GM23338 (cell line): ENCODE data around the gene PVALB.

ENCODE experiments used
- CREB1 ChIP-seq: fragments of 250-450 bp; sonication (Bioruptor Pico); IDR thresholded peaks from 2 replicates; pipeline ENCODE4 v1.5.0; 2020; ENCODE audit warnings: low read depth, mild to moderate bottlenecking, moderate library complexity
- CTCF ChIP-seq, 2 experiments: fragments of 200-600 bp in 1 of 2; sonication (generic) in 1 of 2; conservative IDR thresholded peaks; 2 replicates each; pipeline versions ENCODE4 v1.5.1 to v1.6.1; 2016 to 2017; ENCODE audit warnings: antibody characterized with exemption in 2 of 2, low read depth in 2 of 2, mild to moderate bottlenecking in 2 of 2, moderate library complexity in 1 of 2
- EZH2 ChIP-seq: fragments of 200-600 bp; sonication (generic); IDR thresholded peaks from one replicate; pipeline ENCODE4 v1.8.0; 2017; ENCODE audit warnings: antibody characterized with exemption, mild to moderate bottlenecking, low read depth; ENCODE audit not compliant: unreplicated experiment
- EZH2phosphoT487 ChIP-seq: fragments of 200-600 bp; sonication (generic); IDR thresholded peaks from one replicate; pipeline ENCODE4 v1.8.1; 2018; ENCODE audit warnings: antibody characterized with exemption; ENCODE audit not compliant: unreplicated experiment
- NANOG ChIP-seq: IDR thresholded peaks from 2 replicates; pipeline ENCODE4 v1.6.1; 2016; ENCODE audit warnings: antibody characterized with exemption, borderline replicate concordance
- POLR2AphosphoS5 ChIP-seq: IDR thresholded peaks from 2 replicates; pipeline ENCODE4 v1.6.1; 2016; ENCODE audit warnings: antibody characterized with exemption, low read depth
- REST ChIP-seq: IDR thresholded peaks from one replicate; pipeline ENCODE4 v1.6.1; 2018; ENCODE audit warnings: antibody characterized with exemption; ENCODE audit not compliant: unreplicated experiment

- no peak for TF ChIP-seq EZH2phosphoT487
- no peak for TF ChIP-seq CTCF (conservative IDR thresholded peaks at IDR 0.05; ENCODE audit: low read depth in 2 of 2)
- no peak for TF ChIP-seq REST
- no peak for TF ChIP-seq EZH2
- no peak for TF ChIP-seq CREB1
- TF ChIP-seq POLR2AphosphoS5 = no peak
- TF ChIP-seq NANOG = no peak
Measured at GRCh38 chr22:36852056-36852973, 35.5 kb upstream of the PVALB start.
